AG09309 (cell line): ENCODE measurements around the gene CCDC32.

Experiments
- DNase-seq: peaks from one replicate; pipeline ENCODE4 v3.0.0-alpha.2; 2010; ENCODE audit warnings: low read depth
- H3K4me3 ChIP-seq: 2 replicates; pipeline ENCODE4 v1.5.1; 2011; ENCODE audit warnings: mild to moderate bottlenecking, low read depth, low read length, moderate library complexity; ENCODE audit not compliant: control insufficient read depth
- CTCF ChIP-seq: IDR thresholded peaks from 2 replicates; pipeline ENCODE4 v1.5.1; 2011; ENCODE audit warnings: mild to moderate bottlenecking, low read depth, low read length, inconsistent platforms; ENCODE audit not compliant: insufficient read depth, control insufficient read depth; ENCODE audit errors: missing control alignments

Gene CCDC32

GRCh38 chr15:40597024-40597423 lies 32.2 kb upstream of the CCDC32 start:
- TF ChIP-seq CTCF = no peak
- no peak for DNase-seq
- H3K4me3 ChIP-seq = no peak overlapping the region

DNA sequence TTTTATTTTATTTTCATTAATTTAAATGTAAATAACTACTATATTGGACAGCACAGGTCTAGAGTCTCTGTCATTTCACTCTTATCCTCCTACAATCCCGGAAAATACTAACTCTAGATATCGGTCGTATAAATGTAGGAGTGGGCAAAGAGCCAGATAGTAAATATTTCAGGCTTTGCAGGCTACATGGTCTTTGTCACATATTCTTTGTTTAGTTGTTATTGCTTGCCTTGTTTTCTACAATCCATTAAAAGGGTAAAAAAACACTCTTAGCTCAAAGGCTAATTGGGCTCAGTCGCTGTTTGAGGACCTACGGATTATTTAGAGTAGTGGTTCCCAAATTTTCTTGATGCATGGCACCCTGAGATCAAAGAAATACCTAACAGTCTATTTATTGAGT lies 30.9 kb upstream of the CCDC32 start:
- TF ChIP-seq CTCF = no peak
- H3K4me3 ChIP-seq = peak overlapping the region; percentile 4; the same call in 1 of the 2 replicates
- no peak for DNase-seq

DNA sequence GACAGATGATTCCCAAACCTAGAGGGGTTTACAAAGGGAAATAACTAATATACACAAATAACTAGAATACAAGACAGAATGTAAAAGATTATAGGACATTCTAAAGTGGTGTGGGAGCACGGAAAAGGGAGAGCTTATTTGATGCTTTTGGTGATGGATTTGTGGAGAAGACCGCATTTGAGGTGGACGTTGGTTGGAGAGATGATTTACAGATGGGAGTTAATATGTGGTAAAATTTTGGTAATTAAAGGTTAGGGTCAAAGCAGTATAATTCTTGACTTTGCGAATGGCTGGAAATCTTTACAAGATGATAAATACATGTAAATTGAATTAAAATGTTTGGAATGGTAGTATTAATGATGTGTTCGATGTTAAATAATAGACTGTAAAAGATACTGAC lies 30.4 kb upstream of the CCDC32 start:
- DNase-seq = no peak
- no peak for TF ChIP-seq CTCF
- peak overlapping the region; percentile 71 for H3K4me3 ChIP-seq

GRCh38 chr15:40594429-40594836 lies 29.6 kb upstream of the CCDC32 start:
- no peak for DNase-seq
- no peak for TF ChIP-seq CTCF
- H3K4me3 ChIP-seq = peak overlapping the region; percentile 71

GRCh38 chr15:40593588-40594428 lies 29.0 kb upstream of the CCDC32 start, which contains the start of gene KNL1:
Gene KNL1 (plus strand): TSS chr15:40594249. CDS start chr15:40602932, 8,683 bp downstream.
- DNase-seq = peak; percentile 81
- TF ChIP-seq CTCF = no peak
- H3K4me3 ChIP-seq = peak within 1 kb of the TSS; percentile 71

- H3K4me3 ChIP-seq = no peak overlapping the region
Observed at GRCh38 chr15:40593165-40593564, 28.3 kb upstream of the CCDC32 start.

More at GRCh38 chr15:40593165-40593564, 28.3 kb upstream of the CCDC32 start:
- DNase-seq = no peak
- no peak for TF ChIP-seq CTCF
